Spleen (tissue), 11 donors: Measurements from ENCODE around the gene NCLN. TPM values are rescaled to one million over a fixed set of nuclear protein-coding genes. Genes with fewer than 3 reads are reported as not detected.

ENCODE experiments used
- DNase-seq: peaks from one replicate; pipeline ENCODE4 v3.0.0-alpha.2; 2020
- H3K27ac ChIP-seq, 8 donors: fragments of 200-600 bp; sonication (generic) in 7 of 8; 1 replicate in 4 of 8; 2 replicates in 4 of 8; pipeline versions ENCODE4 v1.5.0 to v1.8.0; 2016 to 2021; ENCODE audit warnings: inconsistent platforms in 4 of 8, mild to moderate bottlenecking in 4 of 8, moderate library complexity in 1 of 8
- H3K27me3 ChIP-seq, 7 donors: fragments of 200-600 bp; sonication (generic) in 6 of 7; replicated peaks in 1 of 7; 1 replicate in 4 of 7; 2 replicates in 3 of 7; pipeline versions ENCODE4 v1.5.0 to v1.8.0; 2016 to 2021; ENCODE audit warnings: inconsistent platforms in 3 of 7, mild to moderate bottlenecking in 1 of 7
- H3K36me3 ChIP-seq, 6 donors: fragments of 200-600 bp; sonication (generic) in 5 of 6; 1 replicate in 4 of 6; 2 replicates in 2 of 6; pipeline versions ENCODE4 v1.5.0 to v1.8.0; 2016 to 2021; ENCODE audit warnings: inconsistent platforms in 2 of 6
- H3K4me1 ChIP-seq, 6 donors: fragments of 200-600 bp; sonication (generic) in 5 of 6; 1 replicate in 3 of 6; 2 replicates in 3 of 6; pipeline versions ENCODE4 v1.5.0 to v1.8.0; 2016 to 2021; ENCODE audit warnings: inconsistent platforms in 3 of 6
- H3K4me3 ChIP-seq, 8 donors: fragments of 200-600 bp; sonication (generic) in 7 of 8; 1 replicate in 4 of 8; 2 replicates in 4 of 8; pipeline versions ENCODE4 v1.5.0 to v1.8.0; 2016 to 2021; ENCODE audit warnings: inconsistent platforms in 4 of 8, mild to moderate bottlenecking in 4 of 8, moderate library complexity in 2 of 8
- H3K9me3 ChIP-seq, 8 donors: fragments of 200-600 bp; sonication (generic) in 7 of 8; 1 replicate in 4 of 8; 2 replicates in 4 of 8; pipeline versions ENCODE4 v1.5.0 to v1.8.0; 2016 to 2021; ENCODE audit warnings: inconsistent platforms in 4 of 8
- CTCF ChIP-seq, 11 experiments: fragments of 200-600 bp in 7 of 11; fragments of 450-650 bp in 4 of 11; sonication (generic) in 4 of 11; IDR thresholded peaks in 8 of 11; conservative IDR thresholded peaks in 3 of 11; 1 replicate in 7 of 11; 2 replicates in 4 of 11; pipeline versions ENCODE4 v1.4.0 to v1.8.0; 2016 to 2021; ENCODE audit warnings: antibody characterized with exemption in 11 of 11, inconsistent platforms in 4 of 11, mild to moderate bottlenecking in 1 of 11
- POLR2A ChIP-seq, 3 donors: fragments of 450-650 bp; IDR thresholded peaks; one replicate each; pipeline ENCODE4 v1.5.1; 2017; ENCODE audit warnings: antibody characterized with exemption in 3 of 3, mild to moderate bottlenecking in 1 of 3
- POLR2AphosphoS5 ChIP-seq, 3 donors: sonication (generic); formaldehyde crosslinking; IDR thresholded peaks; one replicate each; pipeline ENCODE4 v1.5.1; 2017; ENCODE audit warnings: antibody characterized with exemption in 3 of 3
- WGBS, 5 donors: extraction: QIAGEN DNeasy Blood & Tissue Kit in 3 of 5; methylation state at CpG; one replicate each; pipeline versions ENCODE4 v1.1.5 to v1.1.7; 2013 to 2018; 5-methylcytosine and 5-hydroxymethylcytosine counted together
- intact Hi-C: fragments of 100-400 bp; cut with DNase I; formaldehyde crosslinking; loops from one replicate; pipeline ENCODE4 v1.15.0; 2023; ENCODE audit warnings: low total_unique reads
- polyA plus RNA-seq, 3 donors: library from polyadenylated mRNA; stranded (reverse); fragments of 200-250 nt; gene quantifications; one replicate each; pipeline ENCODE4 v1.2.1, GENCODE V29; 2013
- total RNA-seq, 7 donors: library from RNA; depleted of rRNA in 3 of 7; stranded (reverse); fragments of >200 nt in 3 of 7; fragmentation: NEBNext Ultra II Directional in 4 of 7; extraction: Animal tissue kit (Norgen Biotek cat#: 25700) in 4 of 7; gene quantifications; one replicate each; pipeline versions ENCODE4 v1.1.0 to v1.2.1, GENCODE V29; 2016 to 2021
- donor health status: healthy with polysubstance abuse.
- donor health status: DM: no; HTN: no; CAD: no; lungs with moderate emphysema.
- donor health status: DM: no; HTN: no; CAD: no.
- donor health status: Bipolar disorder and iron deficiency.
- donor health status: healthy.
- donor health status: DM: no; HTN: no; CAD: no.
- donor health status: DM: yes; HTN: yes; CAD: no.

Gene NCLN
- total and polyA plus RNA-seq, 10 donors, result 37.8 to 89.5 (median 48.9) TPM

- Histone ChIP-seq H3K9me3 (peaks cover 0 to 6% (median 0%) of the 10 kb centered on the region in 8 donors), H3K36me3 (no peaks in the 10 kb centered on the region), H3K4me3 (no peak overlapping the region), H3K27ac (no peak overlapping the region), H3K27me3 (peaks cover 0 to 44% (median 0%) of the 10 kb centered on the region in 7 donors), H3K4me1 (no peaks in the 10 kb centered on the region)
- no peak for TF ChIP-seq POLR2A (IDR thresholded peaks at IDR 0.05)
- TF ChIP-seq CTCF (IDR thresholded peaks at IDR 0.05 in 8 of 11, conservative IDR thresholded peaks at IDR 0.05 in 3 of 11), result no peak
- no peak for TF ChIP-seq POLR2AphosphoS5 (IDR thresholded peaks at IDR 0.05)
- 73 to 84% (median 77%) methylated on average over 5 of the region's 5 CpGs for WGBS, 5 donors
- no peak for DNase-seq
- intact Hi-C loops, result no loop called here
Observed at GRCh38 chr19:3239367-3239766, 53.6 kb downstream of the NCLN start.

GRCh38 chr19:3243819-3244700, 58.3 kb downstream of the NCLN start:
- H3K27me3 ChIP-seq, result peaks cover 0 to 59% (median 0%) of the 10 kb centered on the region in 7 donors
- no peak for DNase-seq
- H3K4me3 ChIP-seq, result no peak overlapping the region
- H3K9me3 ChIP-seq, result no peaks in the 10 kb centered on the region
- H3K4me1 ChIP-seq, result no peaks in the 10 kb centered on the region
- intact Hi-C loops, result no loop called here
- TF ChIP-seq POLR2AphosphoS5 (IDR thresholded peaks at IDR 0.05) (no peak), POLR2A (IDR thresholded peaks at IDR 0.05) (no peak), CTCF (IDR thresholded peaks at IDR 0.05 in 8 of 11, conservative IDR thresholded peaks at IDR 0.05 in 3 of 11) (no peak)
- H3K27ac ChIP-seq, result no peak overlapping the region
- H3K36me3 ChIP-seq, result no peaks in the 10 kb centered on the region
- WGBS, 5 donors, result 44 to 55% (median 47%) methylated on average over 23 of the region's 23 CpGs

- Histone ChIP-seq H3K27me3 (peaks cover 0 to 69% (median 5%) of the 10 kb centered on the region in 7 donors), H3K27ac (no peak overlapping the region), H3K36me3 (no peaks in the 10 kb centered on the region), H3K4me3 (no peak overlapping the region), H3K4me1 (no peaks in the 10 kb centered on the region), H3K9me3 (no peaks in the 10 kb centered on the region)
- no peak for DNase-seq
- WGBS, 5 donors, result 88 to 96% (median 92%) methylated on average over 9 of the region's 9 CpGs
- intact Hi-C loops, result no loop called here
- TF ChIP-seq CTCF (IDR thresholded peaks at IDR 0.05 in 8 of 11, conservative IDR thresholded peaks at IDR 0.05 in 3 of 11) (no peak), POLR2A (IDR thresholded peaks at IDR 0.05) (no peak), POLR2AphosphoS5 (IDR thresholded peaks at IDR 0.05) (no peak)
Observed at GRCh38 chr19:3245050-3245449, 59.3 kb downstream of the NCLN start.

GRCh38 chr19:3248728-3249326, 63.1 kb downstream of the NCLN start:
- Histone ChIP-seq H3K36me3 (no peaks in the 10 kb centered on the region), H3K27ac (no peak overlapping the region), H3K4me3 (no peak overlapping the region), H3K27me3 (peaks cover 0 to 67% (median 0%) of the 10 kb centered on the region in 7 donors), H3K9me3 (peaks cover 0 to 12% (median 10%) of the 10 kb centered on the region in 8 donors), H3K4me1 (no peaks in the 10 kb centered on the region)
- TF ChIP-seq POLR2A (IDR thresholded peaks at IDR 0.05) (no peak), POLR2AphosphoS5 (IDR thresholded peaks at IDR 0.05) (no peak), CTCF (IDR thresholded peaks at IDR 0.05 in 8 of 11, conservative IDR thresholded peaks at IDR 0.05 in 3 of 11) (no peak)
- 42 to 56% (median 51%) methylated on average over 12 to 14 of the region's 14 CpGs for WGBS, 5 donors
- intact Hi-C loops, result no loop called here
- no peak for DNase-seq
